HUES48 (cell line): Measurements from ENCODE around the gene EXOC2.

Experiments
- H3K27ac ChIP-seq: one replicate; pipeline ENCODE4 v1.7.0; 2013; ENCODE audit warnings: low read depth, low read length, inconsistent platforms
- H3K27me3 ChIP-seq: 2 replicates; pipeline ENCODE4 v1.6.1; 2013; ENCODE audit warnings: mild to moderate bottlenecking, low read length; ENCODE audit not compliant: control insufficient read depth, insufficient read depth
- H3K36me3 ChIP-seq: 2 replicates; pipeline ENCODE4 v1.6.1; 2013; ENCODE audit warnings: low read length; ENCODE audit not compliant: control insufficient read depth, insufficient read depth
- H3K4me1 ChIP-seq: 2 replicates; pipeline ENCODE4 v1.6.1; 2013; ENCODE audit warnings: mild to moderate bottlenecking, low read length; ENCODE audit not compliant: control insufficient read depth, insufficient read depth
- H3K4me3 ChIP-seq: 2 replicates; pipeline ENCODE4 v1.5.1; 2013; ENCODE audit warnings: mild to moderate bottlenecking, low read depth, low read length
- H3K9ac ChIP-seq: 2 replicates; pipeline ENCODE4 v1.6.1; 2013; ENCODE audit warnings: mild to moderate bottlenecking, low read depth, low read length, moderate library complexity
- H3K9me3 ChIP-seq: 2 replicates; pipeline ENCODE4 v1.6.1; 2013; ENCODE audit warnings: low read length; ENCODE audit not compliant: control insufficient read depth, insufficient read depth

Gene EXOC2

DNA sequence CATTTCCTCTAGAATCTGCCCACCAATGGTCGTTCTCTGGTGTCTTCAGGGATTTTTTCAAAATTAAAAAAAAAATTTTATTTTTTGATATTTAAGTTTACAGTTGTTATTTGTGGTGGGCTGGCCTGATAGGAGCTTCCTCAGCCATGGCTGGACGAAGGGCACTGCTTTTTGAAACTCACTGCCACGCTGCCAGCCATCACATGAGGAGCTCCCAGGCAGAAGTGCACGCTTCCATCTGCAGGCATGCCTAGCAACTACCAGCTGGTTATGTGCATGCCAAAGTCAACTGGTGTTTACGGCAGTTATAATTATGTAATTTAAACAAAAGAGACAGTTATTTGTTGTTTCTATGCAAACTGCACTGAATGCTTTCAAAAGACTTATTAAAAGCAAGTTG is 196.3 kb downstream of the EXOC2 start:
- H3K27ac ChIP-seq = no peak overlapping the region
- no peaks in the 10 kb centered on the region for H3K9me3 ChIP-seq
- peaks cover 35% of the 10 kb centered on the region for H3K36me3 ChIP-seq
- no peaks in the 10 kb centered on the region for H3K27me3 ChIP-seq
- H3K4me3 ChIP-seq = no peak overlapping the region
- no peaks in the 10 kb centered on the region for H3K4me1 ChIP-seq
- H3K9ac ChIP-seq = no peak overlapping the region

GRCh38 chr6:494394-494793 is 198.5 kb downstream of the EXOC2 start:
- H3K4me3 ChIP-seq = no peak overlapping the region
- peaks cover 43% of the 10 kb centered on the region for H3K36me3 ChIP-seq
- no peaks in the 10 kb centered on the region for H3K9me3 ChIP-seq
- no peak overlapping the region for H3K9ac ChIP-seq
- no peaks in the 10 kb centered on the region for H3K27me3 ChIP-seq
- no peaks in the 10 kb centered on the region for H3K4me1 ChIP-seq
- no peak overlapping the region for H3K27ac ChIP-seq

DNA sequence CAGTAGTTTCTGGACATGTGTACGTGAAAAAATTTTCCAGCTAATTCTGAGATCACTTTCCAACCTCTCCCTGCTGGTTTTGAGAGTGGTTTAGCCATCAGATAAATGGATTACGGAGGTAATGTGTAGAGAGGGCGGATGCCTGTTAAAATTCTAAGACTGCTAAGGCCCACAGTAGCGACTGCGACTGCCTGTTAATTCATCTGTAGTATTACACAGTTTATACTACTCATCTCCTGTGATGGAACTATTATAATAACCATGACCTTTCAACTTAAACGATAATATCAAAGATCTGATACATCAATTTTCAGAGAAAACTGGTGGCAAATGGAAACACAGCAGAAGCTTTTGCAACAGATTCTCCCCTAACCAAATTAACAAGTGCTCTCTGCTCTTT is 199.1 kb downstream of the EXOC2 start:
- Histone ChIP-seq H3K27ac (no peak overlapping the region), H3K9me3 (no peaks in the 10 kb centered on the region), H3K27me3 (no peaks in the 10 kb centered on the region), H3K36me3 (peaks cover 45% of the 10 kb centered on the region), H3K4me1 (no peaks in the 10 kb centered on the region), H3K9ac (no peak overlapping the region), H3K4me3 (no peak overlapping the region)

DNA sequence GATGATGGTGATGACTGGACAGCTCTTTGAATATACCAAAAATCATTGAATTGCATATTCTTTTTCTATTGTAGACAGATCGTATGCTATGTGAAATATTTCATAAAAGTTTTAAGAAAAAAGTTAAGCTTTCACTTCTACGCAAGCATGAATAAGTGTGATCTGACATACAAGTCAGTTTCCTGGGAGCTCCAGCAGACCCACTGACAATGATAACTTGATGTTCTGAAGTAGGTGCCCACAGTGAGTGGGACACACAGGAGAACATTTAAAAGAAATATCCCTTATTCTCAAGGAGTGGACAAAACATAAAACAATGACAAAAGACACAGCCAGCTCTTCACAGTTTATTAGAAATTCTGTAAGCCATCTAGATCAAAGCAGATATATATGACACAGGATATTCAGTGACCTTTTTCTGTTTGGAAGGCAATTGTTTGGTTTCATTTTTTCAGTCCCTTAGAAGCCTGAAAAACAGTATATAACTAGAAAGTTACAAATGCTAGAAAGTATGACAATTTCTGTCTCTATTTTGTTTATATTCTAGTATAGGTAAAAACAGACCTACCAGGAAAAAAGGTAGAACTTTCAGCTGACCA is 200.0 kb downstream of the EXOC2 start:
- Histone ChIP-seq H3K9ac (no peak overlapping the region), H3K27ac (no peak overlapping the region), H3K9me3 (no peaks in the 10 kb centered on the region), H3K27me3 (no peaks in the 10 kb centered on the region), H3K4me3 (no peak overlapping the region), H3K36me3 (peaks cover 50% of the 10 kb centered on the region), H3K4me1 (no peaks in the 10 kb centered on the region)

DNA sequence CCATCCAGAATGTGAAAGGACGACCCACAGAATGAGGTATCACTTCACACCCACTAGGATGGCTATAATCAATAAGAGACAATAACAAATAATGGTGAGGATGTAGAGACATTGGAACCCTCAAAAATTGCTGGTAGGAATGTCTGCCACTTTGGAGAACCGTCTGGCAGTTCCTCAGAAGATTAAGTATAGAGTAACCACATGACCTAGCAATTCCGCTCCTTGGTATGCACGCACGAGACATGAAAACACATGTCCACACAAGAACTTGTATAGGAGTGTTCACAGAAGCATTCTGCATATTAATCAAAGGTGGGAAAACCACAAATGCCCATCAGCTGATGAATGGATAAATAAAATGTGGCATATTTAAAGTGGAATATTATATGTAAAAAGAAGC is 200.8 kb downstream of the EXOC2 start:
- no peak overlapping the region for H3K9ac ChIP-seq
- H3K4me1 ChIP-seq = no peaks in the 10 kb centered on the region
- peaks cover 49% of the 10 kb centered on the region for H3K36me3 ChIP-seq
- no peak overlapping the region for H3K4me3 ChIP-seq
- no peaks in the 10 kb centered on the region for H3K9me3 ChIP-seq
- H3K27ac ChIP-seq = no peak overlapping the region
- no peaks in the 10 kb centered on the region for H3K27me3 ChIP-seq

- Histone ChIP-seq H3K4me3 (no peak overlapping the region), H3K4me1 (no peaks in the 10 kb centered on the region), H3K9ac (no peak overlapping the region), H3K36me3 (peaks cover 49% of the 10 kb centered on the region), H3K27ac (no peak overlapping the region), H3K27me3 (no peaks in the 10 kb centered on the region), H3K9me3 (no peaks in the 10 kb centered on the region)
These were observed 201.7 kb downstream of the EXOC2 start for GRCh38 chr6:491233-491632.

GRCh38 chr6:490251-491037 is 202.5 kb downstream of the EXOC2 start:
- Histone ChIP-seq H3K27ac (no peak overlapping the region), H3K27me3 (no peaks in the 10 kb centered on the region), H3K9me3 (no peaks in the 10 kb centered on the region), H3K4me3 (no peak overlapping the region), H3K36me3 (peaks cover 50% of the 10 kb centered on the region), H3K4me1 (no peaks in the 10 kb centered on the region), H3K9ac (no peak overlapping the region)

DNA sequence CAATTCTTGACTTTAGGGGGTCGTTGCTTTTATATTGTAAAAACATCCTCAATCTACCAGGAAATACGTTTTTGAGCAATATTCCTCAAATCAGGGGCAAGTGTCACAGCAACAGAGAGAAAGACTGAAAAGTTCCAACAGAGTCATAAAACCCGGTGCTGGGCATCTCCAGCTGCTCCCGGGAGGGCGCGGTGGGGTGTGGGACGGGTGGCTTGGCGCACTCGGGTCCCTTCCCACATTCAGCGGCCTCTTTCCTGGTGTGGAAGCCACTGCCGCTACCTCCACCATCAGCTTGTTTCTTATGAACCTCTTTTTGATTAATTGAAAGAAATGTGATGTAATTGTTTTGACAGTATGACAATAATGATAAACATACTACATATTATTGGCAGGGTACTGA is 203.2 kb downstream of the EXOC2 start:
- Histone ChIP-seq H3K4me1 (no peaks in the 10 kb centered on the region), H3K27me3 (no peaks in the 10 kb centered on the region), H3K9ac (no peak overlapping the region), H3K4me3 (no peak overlapping the region), H3K9me3 (peaks cover 5% of the 10 kb centered on the region), H3K36me3 (peaks cover 53% of the 10 kb centered on the region), H3K27ac (no peak overlapping the region)

DNA sequence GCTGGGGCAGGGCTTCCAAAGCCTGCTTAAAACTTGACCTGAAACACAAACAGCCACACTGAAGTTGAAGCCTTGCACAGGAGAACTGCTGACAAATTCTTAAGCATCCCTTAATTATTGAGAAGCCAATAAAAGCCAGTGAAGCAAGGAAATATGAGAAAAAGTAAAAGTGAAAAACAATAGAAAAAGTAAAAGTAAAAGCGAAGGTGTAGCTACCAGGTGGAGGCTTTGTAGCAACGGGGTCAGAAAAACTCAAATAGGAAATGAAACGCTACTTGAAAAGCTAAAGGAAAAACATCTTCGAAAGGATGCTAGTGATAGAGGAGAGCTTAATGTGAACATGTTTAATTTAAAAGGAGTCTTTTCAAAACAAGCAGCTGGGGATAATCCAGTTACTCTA is 203.9 kb downstream of the EXOC2 start:
- no peaks in the 10 kb centered on the region for H3K27me3 ChIP-seq
- H3K27ac ChIP-seq = no peak overlapping the region
- peaks cover 51% of the 10 kb centered on the region for H3K36me3 ChIP-seq
- no peak overlapping the region for H3K9ac ChIP-seq
- no peak overlapping the region for H3K4me3 ChIP-seq
- H3K4me1 ChIP-seq = no peaks in the 10 kb centered on the region
- peaks cover 13% of the 10 kb centered on the region for H3K9me3 ChIP-seq

GRCh38 chr6:487956-488355 is 205.0 kb downstream of the EXOC2 start:
- Histone ChIP-seq H3K27me3 (no peaks in the 10 kb centered on the region), H3K9ac (no peak overlapping the region), H3K27ac (no peak overlapping the region), H3K4me1 (no peaks in the 10 kb centered on the region), H3K36me3 (peaks cover 51% of the 10 kb centered on the region), H3K9me3 (peaks cover 19% of the 10 kb centered on the region), H3K4me3 (no peak overlapping the region)

GRCh38 chr6:485655-486170 is 207.2 kb downstream of the EXOC2 start:
- Histone ChIP-seq H3K27me3 (no peaks in the 10 kb centered on the region), H3K36me3 (peaks cover 51% of the 10 kb centered on the region), H3K27ac (no peak overlapping the region), H3K9me3 (peaks cover 21% of the 10 kb centered on the region), H3K4me3 (no peak overlapping the region), H3K4me1 (no peaks in the 10 kb centered on the region), H3K9ac (no peak overlapping the region)
